ENCODE data around the gene LAMB2.

DNA sequence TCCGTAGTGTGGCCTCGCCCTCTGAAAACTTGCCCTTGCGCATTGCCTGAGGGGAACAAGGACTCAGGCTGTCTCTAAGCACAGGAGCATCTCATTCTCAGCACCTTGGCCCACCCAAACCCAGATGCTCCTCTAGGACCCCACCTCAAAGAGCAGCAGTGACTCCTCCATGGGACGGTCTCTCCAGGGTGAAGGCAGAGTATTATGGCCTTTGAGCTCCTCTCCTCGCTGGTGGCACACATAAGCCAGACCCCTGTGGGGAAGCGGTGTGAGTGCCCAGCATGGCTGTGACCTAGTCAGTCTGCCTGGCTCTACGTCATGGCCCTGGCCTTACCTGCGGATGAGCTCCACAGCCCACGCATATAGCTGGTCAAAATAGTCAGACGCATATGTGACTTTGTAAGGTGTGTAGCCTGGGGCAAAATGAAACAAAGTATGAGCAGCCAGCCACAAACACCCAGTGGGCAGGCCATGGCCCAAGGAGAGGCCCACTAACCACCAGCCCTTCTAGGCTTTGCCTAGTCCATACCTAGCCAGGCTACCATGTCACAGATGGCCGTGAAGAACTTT lies 32.7 kb downstream of the LAMB2 start:
- TF ChIP-seq, protein P1, sequence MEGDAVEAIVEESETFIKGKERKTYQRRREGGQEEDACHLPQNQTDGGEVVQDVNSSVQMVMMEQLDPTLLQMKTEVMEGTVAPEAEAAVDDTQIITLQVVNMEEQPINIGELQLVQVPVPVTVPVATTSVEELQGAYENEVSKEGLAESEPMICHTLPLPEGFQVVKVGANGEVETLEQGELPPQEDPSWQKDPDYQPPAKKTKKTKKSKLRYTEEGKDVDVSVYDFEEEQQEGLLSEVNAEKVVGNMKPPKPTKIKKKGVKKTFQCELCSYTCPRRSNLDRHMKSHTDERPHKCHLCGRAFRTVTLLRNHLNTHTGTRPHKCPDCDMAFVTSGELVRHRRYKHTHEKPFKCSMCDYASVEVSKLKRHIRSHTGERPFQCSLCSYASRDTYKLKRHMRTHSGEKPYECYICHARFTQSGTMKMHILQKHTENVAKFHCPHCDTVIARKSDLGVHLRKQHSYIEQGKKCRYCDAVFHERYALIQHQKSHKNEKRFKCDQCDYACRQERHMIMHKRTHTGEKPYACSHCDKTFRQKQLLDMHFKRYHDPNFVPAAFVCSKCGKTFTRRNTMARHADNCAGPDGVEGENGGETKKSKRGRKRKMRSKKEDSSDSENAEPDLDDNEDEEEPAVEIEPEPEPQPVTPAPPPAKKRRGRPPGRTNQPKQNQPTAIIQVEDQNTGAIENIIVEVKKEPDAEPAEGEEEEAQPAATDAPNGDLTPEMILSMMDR (conservative IDR thresholded peaks at IDR 0.05; ENCODE audit: low read length): no peak
- no peak for TF ChIP-seq EZH2phosphoT487 (IDR thresholded peaks at IDR 0.05; ENCODE audit: borderline replicate concordance)
